Sigmoid colon (tissue), 7 donors: ENCODE data around the gene NKX1-2. TPM values are rescaled to one million over a fixed set of nuclear protein-coding genes. Genes with fewer than 3 reads are reported as not detected.
"Not testable (repeated sequence)": the region's sequence is repeated elsewhere in the genome, so short reads cannot be mapped to it uniquely, and the experiment has no call there.

Source experiments
- DNase-seq: peaks from one replicate; pipeline ENCODE4 v3.0.0-alpha.2; 2019
- H3K27ac ChIP-seq, 4 donors: fragments of 200-600 bp; sonication (generic); one replicate each; pipeline ENCODE4 v1.5.1; 2016 to 2019; ENCODE audit warnings: mild to moderate bottlenecking in 1 of 4
- H3K27me3 ChIP-seq, 3 donors: fragments of 200-600 bp; sonication (generic); one replicate each; pipeline ENCODE4 v1.5.1; 2019; ENCODE audit warnings: mild to moderate bottlenecking in 1 of 3
- H3K36me3 ChIP-seq, 4 donors: fragments of 200-600 bp; sonication (generic); one replicate each; pipeline ENCODE4 v1.5.1; 2016 to 2019
- H3K4me1 ChIP-seq, 4 donors: fragments of 200-600 bp; sonication (generic); one replicate each; pipeline ENCODE4 v1.5.1; 2017 to 2019
- H3K4me3 ChIP-seq, 4 donors: fragments of 200-600 bp; sonication (generic); one replicate each; pipeline ENCODE4 v1.5.1; 2017 to 2019; ENCODE audit warnings: mild to moderate bottlenecking in 2 of 4, moderate library complexity in 1 of 4
- H3K9me3 ChIP-seq, 4 donors: fragments of 200-600 bp in 3 of 4; sonication (generic) in 3 of 4; one replicate each; pipeline versions ENCODE4 v1.5.1 to v1.6.1; 2013 to 2019
- EP300 ChIP-seq, 4 donors: sonication (generic); formaldehyde crosslinking; IDR thresholded peaks; one replicate each; pipeline ENCODE4 v1.6.1; 2017; ENCODE audit warnings: antibody characterized with exemption in 4 of 4
- POLR2A ChIP-seq, 2 donors: fragments of 450-650 bp; IDR thresholded peaks; one replicate each; pipeline ENCODE4 v1.6.1; 2016; ENCODE audit warnings: antibody characterized with exemption in 2 of 2, mild to moderate bottlenecking in 2 of 2, moderate library complexity in 2 of 2
- POLR2AphosphoS5 ChIP-seq, 4 donors: sonication (generic); formaldehyde crosslinking; IDR thresholded peaks; one replicate each; pipeline ENCODE4 v1.6.1; 2017; ENCODE audit warnings: antibody characterized with exemption in 4 of 4
- WGBS, 2 donors: extraction: QIAGEN DNeasy Blood & Tissue Kit; methylation state at CpG; one replicate each; pipeline ENCODE4 v1.1.7; 2013; 5-methylcytosine and 5-hydroxymethylcytosine counted together
- intact Hi-C: fragments of 100-400 bp; cut with DNase I; formaldehyde crosslinking; loops from one replicate; pipeline ENCODE4 v1.15.1; 2023
- polyA plus RNA-seq, 3 donors: library from polyadenylated mRNA; stranded (reverse); fragments of 200-250 nt; gene quantifications; one replicate each; pipeline ENCODE4 v1.2.3, GENCODE V29; 2013
- total RNA-seq, 4 donors: library from RNA; depleted of rRNA; stranded (reverse); fragments of >200 nt; gene quantifications; one replicate each; pipeline ENCODE4 v1.1.0, GENCODE V29; 2016
- TF ChIP-seq, protein P1 (sequence below), 4 experiments: fragments of 450-650 bp in 3 of 4; fragments of 200-600 bp in 1 of 4; IDR thresholded peaks; one replicate each; pipeline ENCODE4 v1.5.1; 2016 to 2019; ENCODE audit warnings: antibody characterized with exemption in 4 of 4, mild to moderate bottlenecking in 3 of 4, moderate library complexity in 2 of 4
- donor health status: healthy with polysubstance abuse.
- donor health status: Bipolar disorder and iron deficiency.
- donor health status: healthy.

Gene NKX1-2
- total and polyA plus RNA-seq, 7 donors: not detected

DNA sequence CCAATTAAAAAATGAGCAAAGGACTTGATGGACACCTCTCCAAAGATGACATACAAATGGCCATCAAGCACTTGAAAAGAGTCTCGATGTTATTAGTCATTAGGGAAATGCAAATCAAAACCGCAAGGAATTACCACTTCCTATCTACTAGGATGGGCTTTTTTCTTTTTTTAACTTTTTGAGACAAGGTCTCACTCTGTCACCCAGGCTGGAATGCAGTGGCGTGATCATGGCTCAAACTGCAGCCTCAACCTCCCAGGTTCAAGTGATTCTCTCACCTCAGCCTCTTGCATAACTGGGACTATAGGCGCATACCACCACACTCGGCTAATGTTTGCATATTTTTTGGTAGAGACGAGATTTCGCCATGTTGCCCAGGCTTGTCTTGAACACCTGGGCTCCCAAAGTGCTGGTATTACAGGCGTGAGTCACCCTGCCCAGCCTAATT, 13.6 kb downstream of the NKX1-2 start:
- Histone ChIP-seq H3K9me3 (no peaks in the 10 kb centered on the region), H3K27ac (no peak overlapping the region), H3K4me1 (peaks cover 0 to 6% (median 0%) of the 10 kb centered on the region in 4 donors), H3K27me3 (no peaks in the 10 kb centered on the region), H3K36me3 (no peaks in the 10 kb centered on the region), H3K4me3 (no peak overlapping the region)
- intact Hi-C loops: no loop called here
- DNase-seq: peak; percentile 4
- no peak for TF ChIP-seq POLR2A (IDR thresholded peaks at IDR 0.05)
- TF ChIP-seq, protein P1, sequence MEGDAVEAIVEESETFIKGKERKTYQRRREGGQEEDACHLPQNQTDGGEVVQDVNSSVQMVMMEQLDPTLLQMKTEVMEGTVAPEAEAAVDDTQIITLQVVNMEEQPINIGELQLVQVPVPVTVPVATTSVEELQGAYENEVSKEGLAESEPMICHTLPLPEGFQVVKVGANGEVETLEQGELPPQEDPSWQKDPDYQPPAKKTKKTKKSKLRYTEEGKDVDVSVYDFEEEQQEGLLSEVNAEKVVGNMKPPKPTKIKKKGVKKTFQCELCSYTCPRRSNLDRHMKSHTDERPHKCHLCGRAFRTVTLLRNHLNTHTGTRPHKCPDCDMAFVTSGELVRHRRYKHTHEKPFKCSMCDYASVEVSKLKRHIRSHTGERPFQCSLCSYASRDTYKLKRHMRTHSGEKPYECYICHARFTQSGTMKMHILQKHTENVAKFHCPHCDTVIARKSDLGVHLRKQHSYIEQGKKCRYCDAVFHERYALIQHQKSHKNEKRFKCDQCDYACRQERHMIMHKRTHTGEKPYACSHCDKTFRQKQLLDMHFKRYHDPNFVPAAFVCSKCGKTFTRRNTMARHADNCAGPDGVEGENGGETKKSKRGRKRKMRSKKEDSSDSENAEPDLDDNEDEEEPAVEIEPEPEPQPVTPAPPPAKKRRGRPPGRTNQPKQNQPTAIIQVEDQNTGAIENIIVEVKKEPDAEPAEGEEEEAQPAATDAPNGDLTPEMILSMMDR (IDR thresholded peaks at IDR 0.05): no peak
- TF ChIP-seq EP300 (IDR thresholded peaks at IDR 0.05): no peak
- no peak for TF ChIP-seq POLR2AphosphoS5 (IDR thresholded peaks at IDR 0.05)
- WGBS, 2 donors: 75 to 88% methylated on average over 8 of the region's 8 CpGs

DNA sequence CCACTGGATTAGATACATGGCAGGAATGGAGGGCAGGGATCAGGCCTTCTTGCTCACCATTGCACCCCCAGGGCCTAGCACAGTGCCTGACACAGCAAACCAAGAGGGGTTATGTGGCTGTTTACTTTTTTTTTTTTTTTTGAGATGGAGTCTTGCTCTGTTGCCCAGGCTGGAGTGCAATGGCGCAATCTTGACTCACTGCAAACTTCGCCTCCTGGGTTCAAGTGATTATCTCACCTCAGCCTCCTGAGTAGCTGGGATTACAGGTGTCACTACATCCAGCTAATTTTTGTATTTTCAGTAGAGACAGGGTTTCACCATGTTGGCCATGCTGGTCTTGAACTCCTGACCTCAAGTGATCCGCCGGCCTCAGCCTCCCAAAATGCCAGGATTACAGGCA, 14.2 kb downstream of the NKX1-2 start:
- H3K9me3 ChIP-seq, intact Hi-C loops, H3K4me1 ChIP-seq, H3K36me3 ChIP-seq, H3K4me3 ChIP-seq, H3K27me3 ChIP-seq, H3K27ac ChIP-seq: not testable (repeated sequence)
- DNase-seq: peak; percentile 24
- WGBS, 2 donors: 90 to 92% methylated on average over 4 of the region's 4 CpGs

DNA sequence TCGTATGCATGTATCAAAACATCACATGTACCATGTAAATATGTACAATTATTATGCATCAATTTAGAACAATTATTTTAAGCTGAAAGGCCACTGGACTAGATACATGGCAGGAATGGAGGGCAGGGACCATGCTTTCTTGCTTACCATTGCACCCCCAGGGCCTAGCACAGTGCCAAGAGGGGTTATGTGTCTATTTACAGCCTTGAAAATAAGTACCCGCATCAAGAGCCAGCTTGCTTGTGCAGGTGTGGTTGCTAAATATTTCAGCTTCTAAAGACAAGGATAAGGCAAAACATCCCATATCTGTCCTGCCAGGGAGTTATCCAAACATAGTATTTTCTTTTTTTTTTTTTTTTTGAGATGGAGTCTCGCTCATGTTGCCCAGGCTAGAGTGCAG, 16.4 kb downstream of the NKX1-2 start:
- intact Hi-C loops: no loop called here
- H3K36me3 ChIP-seq: no peaks in the 10 kb centered on the region
- H3K27me3 ChIP-seq: no peaks in the 10 kb centered on the region
- 89% methylated on average over 3 of the region's 3 CpGs for WGBS, 2 donors
- no peaks in the 10 kb centered on the region for H3K9me3 ChIP-seq
- peaks cover 0 to 6% (median 0%) of the 10 kb centered on the region in 4 donors for H3K4me1 ChIP-seq
- peak; percentile 12 for DNase-seq
- no peak overlapping the region for H3K27ac ChIP-seq
- no peak overlapping the region for H3K4me3 ChIP-seq
- TF ChIP-seq POLR2AphosphoS5 (IDR thresholded peaks at IDR 0.05) (no peak), EP300 (IDR thresholded peaks at IDR 0.05) (no peak), POLR2A (IDR thresholded peaks at IDR 0.05) (no peak)
- TF ChIP-seq, protein P1 (IDR thresholded peaks at IDR 0.05): no peak

DNA sequence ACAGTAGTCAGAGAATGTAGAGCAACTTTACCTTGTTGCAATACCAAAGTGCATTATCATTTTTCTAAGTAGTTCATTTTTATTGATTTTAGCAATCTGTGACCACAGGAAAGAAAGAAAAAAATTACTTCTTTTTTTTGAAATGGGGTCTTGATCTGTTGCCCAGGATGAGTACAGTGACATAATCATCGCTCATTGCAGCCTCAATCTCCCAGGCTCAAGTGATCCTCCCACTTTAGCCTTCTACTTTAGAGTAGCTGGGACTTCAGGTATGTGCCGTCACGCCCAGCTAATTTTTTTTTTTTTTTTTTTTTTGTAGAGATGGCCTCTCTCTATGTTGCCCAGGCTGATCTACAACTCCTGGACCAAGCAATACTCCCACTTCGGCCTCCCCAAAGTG, 19.8 kb downstream of the NKX1-2 start:
- Histone ChIP-seq H3K27me3 (no peaks in the 10 kb centered on the region), H3K27ac (no peak overlapping the region), H3K36me3 (no peaks in the 10 kb centered on the region), H3K4me1 (peaks cover 0 to 2% (median 0%) of the 10 kb centered on the region in 4 donors), H3K9me3 (no peaks in the 10 kb centered on the region), H3K4me3 (no peak overlapping the region)
- TF ChIP-seq EP300 (IDR thresholded peaks at IDR 0.05): no peak
- no peak for TF ChIP-seq POLR2A (IDR thresholded peaks at IDR 0.05)
- no peak for TF ChIP-seq POLR2AphosphoS5 (IDR thresholded peaks at IDR 0.05)
- TF ChIP-seq, protein P1 (IDR thresholded peaks at IDR 0.05): no peak
- no peak for DNase-seq
- WGBS, 2 donors: 48 to 84% methylated on average over 4 of the region's 4 CpGs
- intact Hi-C loops: no loop called here

DNA sequence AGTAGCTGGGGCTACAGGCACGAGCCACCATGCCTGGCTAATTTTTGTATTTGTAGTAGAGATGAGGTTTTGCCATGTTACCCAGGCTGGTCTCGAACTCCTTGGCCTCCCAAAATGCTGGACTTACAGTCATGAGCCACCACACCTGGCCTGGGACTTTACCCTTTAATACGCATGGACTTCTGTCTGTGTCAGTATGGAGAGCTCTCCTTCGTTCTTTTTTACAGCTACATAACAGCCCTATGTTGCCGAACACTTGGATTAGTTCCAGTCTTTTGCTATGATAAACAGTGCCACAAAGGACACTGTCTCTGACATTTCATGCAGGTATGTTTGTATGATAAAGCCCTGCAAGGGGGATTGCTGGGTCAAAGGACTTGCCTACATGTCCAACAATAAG, 20.3 kb downstream of the NKX1-2 start:
- intact Hi-C loops: no loop called here
- H3K36me3 ChIP-seq: no peaks in the 10 kb centered on the region
- 16 to 63% methylated on average over 5 of the region's 5 CpGs for WGBS, 2 donors
- TF ChIP-seq, protein P1 (IDR thresholded peaks at IDR 0.05): no peak
- no peak for TF ChIP-seq POLR2AphosphoS5 (IDR thresholded peaks at IDR 0.05)
- no peak for TF ChIP-seq POLR2A (IDR thresholded peaks at IDR 0.05)
- TF ChIP-seq EP300 (IDR thresholded peaks at IDR 0.05): no peak
- H3K4me3 ChIP-seq: no peak overlapping the region
- no peaks in the 10 kb centered on the region for H3K27me3 ChIP-seq
- no peaks in the 10 kb centered on the region for H3K4me1 ChIP-seq
- H3K27ac ChIP-seq: no peak overlapping the region
- H3K9me3 ChIP-seq: no peaks in the 10 kb centered on the region
- DNase-seq: no peak
